Upper lobe of right lung (tissue), 1 donor: Measurements from ENCODE around the gene MID1. TPM values are rescaled to one million over a fixed set of nuclear protein-coding genes. Genes with fewer than 3 reads are reported as not detected.

Experiments used
- ATAC-seq: fragments of 200-7000 bp; cut with Tn5 transposase; one replicate; pipeline ENCODE4 v1.9.1; 2020; ENCODE audit warnings: mild to moderate bottlenecking, moderate library complexity
- DNase-seq: peaks from one replicate; pipeline ENCODE4 v3.0.0-alpha.2; 2020
- H3K27ac ChIP-seq: fragments of 200-600 bp; one replicate; pipeline ENCODE4 v1.8.0; 2022
- H3K27me3 ChIP-seq: fragments of 200-600 bp; one replicate; pipeline ENCODE4 v1.8.0; 2022; ENCODE audit warnings: mild to moderate bottlenecking
- H3K36me3 ChIP-seq: fragments of 200-600 bp; one replicate; pipeline ENCODE4 v1.8.0; 2022
- H3K4me1 ChIP-seq: fragments of 200-600 bp; one replicate; pipeline ENCODE4 v1.8.0; 2022
- H3K4me3 ChIP-seq: fragments of 200-600 bp; one replicate; pipeline ENCODE4 v1.8.0; 2022; ENCODE audit warnings: mild to moderate bottlenecking
- H3K9me3 ChIP-seq: fragments of 200-600 bp; one replicate; pipeline ENCODE4 v1.8.0; 2022
- CTCF ChIP-seq: fragments of 200-600 bp; IDR thresholded peaks from one replicate; pipeline ENCODE4 v1.8.0; 2022; ENCODE audit warnings: antibody characterized with exemption
- intact Hi-C: fragments of 100-400 bp; cut with DNase I; formaldehyde crosslinking; loops from one replicate; pipeline ENCODE4 v1.11.0; 2022
- total RNA-seq: library from RNA; stranded (reverse); fragmentation: NEBNext Ultra II Directional; extraction: Animal tissue kit (Norgen Biotek cat#: 25700); gene quantifications from one replicate; pipeline ENCODE4 v1.2.1, GENCODE V29; 2021
- donor health status: DM: no; HTN: yes; CAD: no; lungs with severe emphysema.

MID1 gene
- total RNA-seq, 1 donor from 2014 or later = 24.5 TPM

GRCh38 chrX:10537308-10537707, 83.1 kb downstream of the MID1 start:
- ATAC-seq = no peak

GRCh38 chrX:10536744-10537143, 83.6 kb downstream of the MID1 start:
- no peak for TF ChIP-seq CTCF
- Histone ChIP-seq H3K36me3 (no peaks in the 10 kb centered on the region), H3K27ac (no peak overlapping the region), H3K4me1 (no peaks in the 10 kb centered on the region), H3K4me3 (no peak overlapping the region), H3K9me3 (no peaks in the 10 kb centered on the region), H3K27me3 (no peaks in the 10 kb centered on the region)
- intact Hi-C loops = no loop called here
- DNase-seq (no peak), ATAC-seq (no peak)

More at GRCh38 chrX:10537308-10537707, 83.1 kb downstream of the MID1 start:
- Histone ChIP-seq H3K27me3 (no peaks in the 10 kb centered on the region), H3K9me3 (no peaks in the 10 kb centered on the region), H3K4me3 (no peak overlapping the region), H3K36me3 (no peaks in the 10 kb centered on the region), H3K4me1 (no peaks in the 10 kb centered on the region), H3K27ac (no peak overlapping the region)
- intact Hi-C loops = no loop called here
- TF ChIP-seq CTCF = no peak
- DNase-seq = no peak

- TF ChIP-seq CTCF = no peak
- no peaks in the 10 kb centered on the region for H3K9me3 ChIP-seq
- intact Hi-C loops = no loop called here
Observed at GRCh38 chrX:10534611-10535010, 85.8 kb downstream of the MID1 start.

GRCh38 chrX:10533696-10534365, 86.6 kb downstream of the MID1 start:
- H3K36me3 ChIP-seq = no peaks in the 10 kb centered on the region
- intact Hi-C loops = no loop called here
- TF ChIP-seq CTCF = no peak
- no peak for DNase-seq
- H3K9me3 ChIP-seq = no peaks in the 10 kb centered on the region
- no peaks in the 10 kb centered on the region for H3K27me3 ChIP-seq
- ATAC-seq = no peak
- H3K4me3 ChIP-seq = no peak overlapping the region
- no peaks in the 10 kb centered on the region for H3K4me1 ChIP-seq
- H3K27ac ChIP-seq = no peak overlapping the region

More at GRCh38 chrX:10534611-10535010, 85.8 kb downstream of the MID1 start:
- no peak for ATAC-seq
- Histone ChIP-seq H3K27ac (no peak overlapping the region), H3K4me1 (no peaks in the 10 kb centered on the region), H3K27me3 (no peaks in the 10 kb centered on the region), H3K4me3 (no peak overlapping the region), H3K36me3 (no peaks in the 10 kb centered on the region)
- DNase-seq = no peak

- no peaks in the 10 kb centered on the region for H3K4me1 ChIP-seq
- no peaks in the 10 kb centered on the region for H3K36me3 ChIP-seq
- no peak overlapping the region for H3K27ac ChIP-seq
- no peak overlapping the region for H3K4me3 ChIP-seq
- intact Hi-C loops = no loop called here
- no peak for TF ChIP-seq CTCF
- DNase-seq (no peak), ATAC-seq (no peak)
- H3K27me3 ChIP-seq = no peaks in the 10 kb centered on the region
- no peaks in the 10 kb centered on the region for H3K9me3 ChIP-seq
Observed at GRCh38 chrX:10531927-10532326, 88.5 kb downstream of the MID1 start.

GRCh38 chrX:10529344-10529743, 91.0 kb downstream of the MID1 start:
- no peak for ATAC-seq
- H3K36me3 ChIP-seq = no peaks in the 10 kb centered on the region
- no peaks in the 10 kb centered on the region for H3K27me3 ChIP-seq
- no peaks in the 10 kb centered on the region for H3K4me1 ChIP-seq
- no peaks in the 10 kb centered on the region for H3K9me3 ChIP-seq
- no peak overlapping the region for H3K4me3 ChIP-seq
- intact Hi-C loops = no loop called here
- H3K27ac ChIP-seq = no peak overlapping the region
- TF ChIP-seq CTCF = no peak
- DNase-seq = no peak
